Upper lobe of left lung (tissue), 6 donors: Measurements from ENCODE around the gene FXYD6. TPM values are rescaled to one million over a fixed set of nuclear protein-coding genes. Genes with fewer than 3 reads are reported as not detected.

Experiments
- ATAC-seq, 2 donors: fragments of 200-7000 bp; cut with Tn5 transposase; one replicate each; pipeline ENCODE4 v1.9.1; 2022; ENCODE audit warnings: mild to moderate bottlenecking in 2 of 2, moderate library complexity in 2 of 2; ENCODE audit not compliant: low FRiP score in 2 of 2
- DNase-seq, 2 donors: peaks; one replicate each; pipeline ENCODE4 v3.0.0-alpha.2; 2019 to 2020
- H3K27ac ChIP-seq, 4 donors: fragments of 200-600 bp; sonication (generic); one replicate each; pipeline ENCODE4 v1.5.1; 2016 to 2019
- H3K27me3 ChIP-seq, 4 donors: fragments of 200-600 bp; sonication (generic); one replicate each; pipeline ENCODE4 v1.5.1; 2017 to 2019
- H3K36me3 ChIP-seq, 4 donors: fragments of 200-600 bp; sonication (generic); one replicate each; pipeline ENCODE4 v1.5.1; 2016 to 2019
- H3K4me1 ChIP-seq, 4 donors: fragments of 200-600 bp; sonication (generic); one replicate each; pipeline ENCODE4 v1.5.1; 2018 to 2019
- H3K4me3 ChIP-seq, 4 donors: fragments of 200-600 bp; sonication (generic); one replicate each; pipeline ENCODE4 v1.5.1; 2017 to 2019; ENCODE audit warnings: mild to moderate bottlenecking in 2 of 4, moderate library complexity in 1 of 4
- H3K9me3 ChIP-seq, 4 donors: fragments of 200-600 bp; sonication (generic); one replicate each; pipeline ENCODE4 v1.5.1; 2018 to 2019
- CTCF ChIP-seq, 6 experiments: fragments of 450-650 bp in 4 of 6; fragments of 200-600 bp in 2 of 6; sonication (generic) in 2 of 6; IDR thresholded peaks; one replicate each; pipeline ENCODE4 v1.5.1; 2016 to 2019; ENCODE audit warnings: antibody characterized with exemption in 6 of 6
- EP300 ChIP-seq, 4 donors: sonication (generic); formaldehyde crosslinking; IDR thresholded peaks; one replicate each; pipeline ENCODE4 v1.5.1; 2017; ENCODE audit warnings: antibody characterized with exemption in 4 of 4, control low read depth in 2 of 4
- POLR2A ChIP-seq, 4 donors: fragments of 450-650 bp; IDR thresholded peaks; one replicate each; pipeline ENCODE4 v1.5.1; 2016 to 2017; ENCODE audit warnings: antibody characterized with exemption in 4 of 4, mild to moderate bottlenecking in 2 of 4
- POLR2AphosphoS5 ChIP-seq, 2 donors: sonication (generic); formaldehyde crosslinking; IDR thresholded peaks; one replicate each; pipeline ENCODE4 v1.5.1; 2017; ENCODE audit warnings: antibody characterized with exemption in 2 of 2
- WGBS, 2 donors: methylation state at CpG; one replicate each; pipeline ENCODE4 v1.1.5; 2017 to 2018; 5-methylcytosine and 5-hydroxymethylcytosine counted together
- total RNA-seq, 6 donors: library from RNA; depleted of rRNA in 4 of 6; stranded (reverse); fragments of >200 nt in 4 of 6; gene quantifications; one replicate each; pipeline versions ENCODE4 v1.1.0 to v1.2.1, GENCODE V29; 2016 to 2021
- donor health status: DM: no; HTN: no; CAD: no; lungs with moderate emphysema.
- donor health status: DM: no; HTN: yes; CAD: no; lungs with severe emphysema.

FXYD6 gene
- total RNA-seq, 6 donors from 2014 or later = 16.2 to 61.4 (median 33.8) TPM

GRCh38 chr11:117838901-117839300, 37.6 kb downstream of the FXYD6 start:
- Histone ChIP-seq H3K36me3 (peaks cover 0 to 31% (median 0%) of the 10 kb centered on the region in 4 donors), H3K4me3 (no peak overlapping the region), H3K27ac (no peak overlapping the region), H3K4me1 (peaks cover 2 to 6% (median 5%) of the 10 kb centered on the region in 4 donors), H3K27me3 (no peaks in the 10 kb centered on the region), H3K9me3 (no peaks in the 10 kb centered on the region)
- no peak for TF ChIP-seq EP300 (IDR thresholded peaks at IDR 0.05)
- TF ChIP-seq POLR2AphosphoS5 (IDR thresholded peaks at IDR 0.05) = no peak
- TF ChIP-seq POLR2A (IDR thresholded peaks at IDR 0.05) = no peak
- no peak for TF ChIP-seq CTCF (IDR thresholded peaks at IDR 0.05)
- ATAC-seq = no peak
- peak in 1 of 2 donors; percentile 3 for DNase-seq
- WGBS, 2 donors = 84 to 89% methylated on average over 8 of the region's 8 CpGs

- Histone ChIP-seq H3K4me1 (peaks cover 0 to 15% (median 2%) of the 10 kb centered on the region in 4 donors), H3K9me3 (no peaks in the 10 kb centered on the region), H3K36me3 (peaks cover 0 to 31% (median 0%) of the 10 kb centered on the region in 4 donors), H3K4me3 (no peak overlapping the region), H3K27ac (no peak overlapping the region), H3K27me3 (no peaks in the 10 kb centered on the region)
- ATAC-seq = no peak
- WGBS, 2 donors = 62 to 76% methylated on average over 8 of the region's 8 CpGs
- TF ChIP-seq EP300 (IDR thresholded peaks at IDR 0.05) (no peak), POLR2AphosphoS5 (IDR thresholded peaks at IDR 0.05) (no peak), CTCF (IDR thresholded peaks at IDR 0.05) (no peak), POLR2A (IDR thresholded peaks at IDR 0.05) (no peak)
- peak in 1 of 2 donors; percentile 15 for DNase-seq
Observed at GRCh38 chr11:117837791-117838190, 38.7 kb downstream of the FXYD6 start.

- no peaks in the 10 kb centered on the region for H3K9me3 ChIP-seq
- H3K4me3 ChIP-seq = no peak overlapping the region
- H3K36me3 ChIP-seq = peaks cover 0 to 31% (median 0%) of the 10 kb centered on the region in 4 donors
- no peak for ATAC-seq
- no peaks in the 10 kb centered on the region for H3K27me3 ChIP-seq
- no peak overlapping the region for H3K27ac ChIP-seq
- H3K4me1 ChIP-seq = peaks cover 0 to 15% (median 2%) of the 10 kb centered on the region in 4 donors
- 80 to 81% methylated on average over 17 to 18 of the region's 18 CpGs for WGBS, 2 donors
- DNase-seq = peak in 1 of 2 donors; percentile 12
- TF ChIP-seq POLR2A (IDR thresholded peaks at IDR 0.05) (no peak), EP300 (IDR thresholded peaks at IDR 0.05) (no peak), CTCF (IDR thresholded peaks at IDR 0.05) (no peak), POLR2AphosphoS5 (IDR thresholded peaks at IDR 0.05) (no peak)
Observed at GRCh38 chr11:117837070-117837776, 39.2 kb downstream of the FXYD6 start.

- H3K9me3 ChIP-seq = no peaks in the 10 kb centered on the region
- peaks cover 0 to 15% (median 3%) of the 10 kb centered on the region in 4 donors for H3K4me1 ChIP-seq
- H3K4me3 ChIP-seq = no peak overlapping the region
- no peak overlapping the region for H3K27ac ChIP-seq
- H3K36me3 ChIP-seq = peaks cover 0 to 30% (median 0%) of the 10 kb centered on the region in 4 donors
- TF ChIP-seq CTCF (IDR thresholded peaks at IDR 0.05) = no peak
- no peak for TF ChIP-seq POLR2A (IDR thresholded peaks at IDR 0.05)
- no peak for TF ChIP-seq EP300 (IDR thresholded peaks at IDR 0.05)
- no peak for TF ChIP-seq POLR2AphosphoS5 (IDR thresholded peaks at IDR 0.05)
- ATAC-seq = no peak
- H3K27me3 ChIP-seq = no peaks in the 10 kb centered on the region
- 76 to 77% methylated on average over 13 to 14 of the region's 14 CpGs for WGBS, 2 donors
- DNase-seq = no peak
Observed at GRCh38 chr11:117836077-117836960, 40.1 kb downstream of the FXYD6 start.
